Omental fat pad (tissue), 4 donors: Measurements from ENCODE around the gene AGPAT3. TPM values are rescaled to one million over a fixed set of nuclear protein-coding genes. Genes with fewer than 3 reads are reported as not detected.
A peak's percentile ranks its signal among the peaks of the same experiment; 100 is the strongest.

ENCODE experiments used
- ATAC-seq: fragments of 150-250 bp; one replicate; pipeline ENCODE4 v1.9.1; 2016; ENCODE audit warnings: mild to moderate bottlenecking, moderate library complexity; ENCODE audit not compliant: low FRiP score
- DNase-seq: peaks from one replicate; pipeline ENCODE4 v3.0.0-alpha.2; 2019; ENCODE audit warnings: low spot score
- total RNA-seq, 4 donors: library from RNA; depleted of rRNA; stranded (reverse); fragments of >200 nt; gene quantifications; one replicate each; pipeline ENCODE4 v1.1.0, GENCODE V29; 2016
- TF ChIP-seq, protein P1 (sequence below), 3 donors: fragments of 450-650 bp; IDR thresholded peaks; one replicate each; pipeline ENCODE4 v1.5.1; 2016 to 2017; ENCODE audit warnings: antibody characterized with exemption in 3 of 3, mild to moderate bottlenecking in 3 of 3, moderate library complexity in 2 of 3

AGPAT3 gene
- total RNA-seq, 4 donors from 2014 or later = 29.7 to 47.0 (median 43.3) TPM

GRCh38 chr21:44006017-44006619, 141.1 kb downstream of the AGPAT3 start:
- no peak for DNase-seq
- TF ChIP-seq, protein P1, sequence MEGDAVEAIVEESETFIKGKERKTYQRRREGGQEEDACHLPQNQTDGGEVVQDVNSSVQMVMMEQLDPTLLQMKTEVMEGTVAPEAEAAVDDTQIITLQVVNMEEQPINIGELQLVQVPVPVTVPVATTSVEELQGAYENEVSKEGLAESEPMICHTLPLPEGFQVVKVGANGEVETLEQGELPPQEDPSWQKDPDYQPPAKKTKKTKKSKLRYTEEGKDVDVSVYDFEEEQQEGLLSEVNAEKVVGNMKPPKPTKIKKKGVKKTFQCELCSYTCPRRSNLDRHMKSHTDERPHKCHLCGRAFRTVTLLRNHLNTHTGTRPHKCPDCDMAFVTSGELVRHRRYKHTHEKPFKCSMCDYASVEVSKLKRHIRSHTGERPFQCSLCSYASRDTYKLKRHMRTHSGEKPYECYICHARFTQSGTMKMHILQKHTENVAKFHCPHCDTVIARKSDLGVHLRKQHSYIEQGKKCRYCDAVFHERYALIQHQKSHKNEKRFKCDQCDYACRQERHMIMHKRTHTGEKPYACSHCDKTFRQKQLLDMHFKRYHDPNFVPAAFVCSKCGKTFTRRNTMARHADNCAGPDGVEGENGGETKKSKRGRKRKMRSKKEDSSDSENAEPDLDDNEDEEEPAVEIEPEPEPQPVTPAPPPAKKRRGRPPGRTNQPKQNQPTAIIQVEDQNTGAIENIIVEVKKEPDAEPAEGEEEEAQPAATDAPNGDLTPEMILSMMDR (IDR thresholded peaks at IDR 0.05) = no peak
- peak; percentile 87 for ATAC-seq

- ATAC-seq = peak; percentile 58
- DNase-seq = no peak
- TF ChIP-seq, protein P1 (IDR thresholded peaks at IDR 0.05) = no peak
Observed at GRCh38 chr21:44006656-44007055, 141.6 kb downstream of the AGPAT3 start.

DNA sequence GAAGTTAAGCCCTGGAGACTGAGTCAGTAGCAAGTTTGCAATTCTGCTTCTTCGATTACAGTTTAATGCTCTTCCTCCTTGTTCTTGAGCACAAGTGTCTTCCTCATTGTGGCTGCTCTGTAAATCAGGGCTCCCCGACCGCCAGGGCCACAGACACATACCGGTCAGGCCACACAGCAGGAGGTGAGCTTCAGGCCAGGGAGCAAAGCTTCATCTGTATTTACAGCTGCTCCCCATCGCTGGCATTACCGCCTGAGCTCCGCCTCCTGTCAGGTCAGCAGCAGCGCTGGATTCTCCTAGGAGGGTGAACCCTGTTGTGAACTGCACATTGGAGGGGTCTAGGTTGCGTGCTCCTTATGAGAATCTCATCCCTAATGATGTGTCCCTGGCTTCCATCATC, 145.4 kb downstream of the AGPAT3 start:
- no peak for ATAC-seq
- TF ChIP-seq, protein P1 (IDR thresholded peaks at IDR 0.05) = no peak
- no peak for DNase-seq

DNA sequence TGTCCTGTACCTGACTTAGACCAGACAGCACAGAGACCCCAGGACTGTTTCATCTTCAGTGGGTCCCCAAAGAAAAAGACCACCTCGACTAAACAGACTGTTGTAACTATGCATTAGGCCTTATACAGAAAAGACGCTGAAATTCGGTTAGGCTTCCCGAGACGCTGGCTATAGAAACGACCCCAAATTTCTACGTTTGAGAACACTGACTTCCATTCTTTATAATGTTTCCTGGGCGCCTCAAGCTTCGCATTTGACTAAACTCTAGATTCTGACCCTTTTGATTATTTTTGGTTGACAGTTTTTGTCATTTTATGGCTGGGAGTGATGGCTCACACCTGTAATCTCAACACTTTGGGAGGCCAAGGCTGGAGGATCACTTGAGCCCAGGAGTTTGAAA, 146.1 kb downstream of the AGPAT3 start:
- DNase-seq (no peak), ATAC-seq (no peak)
- TF ChIP-seq, protein P1 (IDR thresholded peaks at IDR 0.05) = no peak

DNA sequence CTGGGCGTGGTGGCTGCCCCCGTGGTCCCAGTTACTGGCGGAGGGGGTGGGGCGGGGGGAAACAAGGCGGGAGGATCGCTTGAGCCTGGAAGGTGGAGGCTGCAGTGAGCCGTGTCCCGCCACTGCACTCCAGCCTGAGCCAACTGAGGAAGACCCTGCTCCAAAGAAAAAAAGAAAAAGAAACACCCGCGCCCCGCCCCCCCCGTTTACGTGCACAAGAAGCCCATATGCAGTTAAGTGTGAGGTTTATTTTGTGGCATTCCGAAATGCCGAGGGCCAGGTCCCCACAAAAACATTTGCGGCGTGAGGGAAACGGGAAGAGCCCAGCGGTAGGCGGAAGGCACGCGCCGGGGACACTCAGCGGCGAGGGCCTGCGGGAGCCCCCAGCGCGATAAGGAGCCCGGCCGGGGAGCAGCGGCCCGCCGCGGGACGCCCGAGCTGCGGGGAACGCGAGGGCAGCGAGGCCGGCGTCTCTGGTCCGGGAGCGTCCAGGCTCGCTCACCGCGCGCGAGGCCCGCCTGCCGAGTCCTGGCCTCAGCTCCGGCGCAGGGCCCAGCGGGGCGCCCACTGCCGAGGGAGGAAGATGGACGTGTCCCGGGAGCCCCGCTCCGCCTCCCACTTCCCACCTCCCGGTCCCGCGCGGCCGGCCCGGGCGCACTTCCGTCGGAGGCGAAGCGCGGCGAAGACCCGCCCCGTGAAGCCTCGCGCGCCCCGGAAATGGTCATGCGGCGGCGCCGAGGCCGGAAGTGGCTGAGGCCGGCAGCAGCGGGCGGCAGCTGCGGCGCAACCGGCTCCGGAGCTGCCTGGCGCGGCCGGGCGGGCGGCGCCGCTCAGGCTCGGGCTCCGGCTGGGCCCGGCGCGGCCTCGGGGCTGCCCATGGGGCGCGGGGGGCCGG, 146.8 kb downstream of the AGPAT3 start, which contains the start of gene TRAPPC10:
TSS of gene TRAPPC10 (plus strand) at position 731 of the 895 bp plus-strand sequence. CDS start 185 bp downstream, outside the sequence.
- TF ChIP-seq, protein P1 (IDR thresholded peaks at IDR 0.05) = no peak
- DNase-seq = no peak
- ATAC-seq = peak; percentile 88

GRCh38 chr21:44012474-44013379, 147.7 kb downstream of the AGPAT3 start:
- DNase-seq (no peak), ATAC-seq (peak; percentile 53)
- TF ChIP-seq, protein P1 (IDR thresholded peaks at IDR 0.05) = no peak
